MM.1S (cell line): ENCODE measurements around the gene PTGER2.

Source experiments
- DNase-seq: peaks from one replicate; pipeline ENCODE4 v3.0.0-alpha.2; 2015
- H2AFZ ChIP-seq: fragments of 300-600 bp; sonication (generic); 2 replicates; pipeline ENCODE4 v1.6.0; 2016; ENCODE audit warnings: antibody characterized with exemption, low read length
- H3F3A ChIP-seq: fragments of 300-600 bp; sonication (generic); 2 replicates; pipeline ENCODE4 v1.6.1; 2016; ENCODE audit warnings: mild to moderate bottlenecking, antibody characterized with exemption, low read length, moderate library complexity, mixed read lengths; ENCODE audit not compliant: insufficient read depth
- H3K27ac ChIP-seq: fragments of 300-600 bp; sonication (generic); 2 replicates; pipeline ENCODE4 v1.5.1; 2016; ENCODE audit warnings: mild to moderate bottlenecking, low read length
- H3K27me3 ChIP-seq: fragments of 300-600 bp; sonication (generic); replicated peaks from 2 replicates; pipeline ENCODE4 v1.6.0; 2016; ENCODE audit warnings: low read length; ENCODE audit not compliant: insufficient read depth
- H3K36me3 ChIP-seq: fragments of 300-600 bp; sonication (generic); replicated peaks from 2 replicates; pipeline ENCODE4 v1.6.1; 2016; ENCODE audit warnings: mild to moderate bottlenecking, low read length, mixed read lengths; ENCODE audit not compliant: insufficient read depth
- H3K4me1 ChIP-seq: fragments of 300-600 bp; sonication (generic); 2 replicates; pipeline ENCODE4 v1.6.1; 2016; ENCODE audit warnings: low read length, mixed read lengths
- H3K4me2 ChIP-seq: fragments of 300-600 bp; sonication (generic); 2 replicates; pipeline ENCODE4 v1.6.0; 2016; ENCODE audit warnings: low read depth, low read length
- H3K4me3 ChIP-seq: fragments of 300-600 bp; sonication (generic); 2 replicates; pipeline ENCODE4 v1.5.1; 2016; ENCODE audit warnings: low read length, mixed read lengths
- H3K79me2 ChIP-seq: fragments of 300-600 bp; sonication (generic); 2 replicates; pipeline ENCODE4 v1.6.1; 2016; ENCODE audit warnings: mixed run types, low read length, mixed read lengths
- H3K9ac ChIP-seq: fragments of 300-600 bp; sonication (generic); 2 replicates; pipeline ENCODE4 v1.6.1; 2016; ENCODE audit warnings: low read length, mixed read lengths
- H3K9me2 ChIP-seq: fragments of 300-600 bp; sonication (generic); replicated peaks from 2 replicates; pipeline ENCODE4 v1.6.1; 2016; ENCODE audit warnings: mild to moderate bottlenecking, low read length, mixed read lengths; ENCODE audit not compliant: insufficient read depth
- H3K9me3 ChIP-seq: fragments of 300-600 bp; sonication (generic); replicated peaks from 2 replicates; pipeline ENCODE4 v1.6.1; 2016; ENCODE audit warnings: mild to moderate bottlenecking, low read length, mixed read lengths; ENCODE audit not compliant: insufficient read depth
- H4K20me1 ChIP-seq: fragments of 300-600 bp; sonication (generic); 2 replicates; pipeline ENCODE4 v1.6.1; 2016; ENCODE audit warnings: mild to moderate bottlenecking, low read length, moderate library complexity, mixed read lengths; ENCODE audit not compliant: insufficient read depth
- CTCF ChIP-seq: fragments of 300-600 bp; sonication (generic); IDR thresholded peaks from 2 replicates; pipeline ENCODE4 v1.5.1; 2016; ENCODE audit warnings: antibody characterized with exemption, low read length, mixed read lengths
- EZH2 ChIP-seq: fragments of 300-600 bp; sonication (generic); optimal IDR thresholded peaks from 2 replicates; pipeline ENCODE3; 2017; ENCODE audit warnings: low read depth, mild to moderate bottlenecking, antibody characterized with exemption, low read length, mixed read lengths
- EZH2phosphoT487 ChIP-seq: fragments of 300-600 bp; sonication (generic); IDR thresholded peaks from 2 replicates; pipeline ENCODE4 v1.6.1; 2018; ENCODE audit warnings: antibody characterized with exemption, low read length

PTGER2 gene

DNA sequence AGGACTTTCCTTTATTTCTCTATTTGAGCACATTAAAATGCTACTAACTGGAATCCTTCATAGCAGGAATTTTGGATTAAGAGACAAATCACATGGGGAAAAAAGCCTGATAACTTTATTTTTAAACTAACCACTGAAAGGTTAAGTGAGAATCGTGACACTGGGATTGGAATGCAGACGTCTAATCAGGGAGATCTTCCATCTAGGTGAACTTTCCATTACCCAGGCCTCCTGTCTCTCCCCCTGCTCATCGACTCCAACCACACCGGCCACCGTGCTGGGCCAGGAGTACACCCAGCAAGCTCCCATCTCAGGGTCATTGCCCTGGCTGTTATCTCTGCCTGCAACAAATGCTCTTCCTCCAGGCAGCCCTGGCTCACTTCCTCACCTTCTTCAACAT lies 19.0 kb downstream of the PTGER2 start:
- H3K4me3 ChIP-seq: no peak overlapping the region
- no peaks in the 10 kb centered on the region for H3F3A ChIP-seq
- no peaks in the 10 kb centered on the region for H3K9me3 ChIP-seq
- no peak overlapping the region for H3K27ac ChIP-seq
- H3K27me3 ChIP-seq: no peaks in the 10 kb centered on the region
- no peaks in the 10 kb centered on the region for H3K36me3 ChIP-seq
- H2AFZ ChIP-seq: no peak overlapping the region
- no peak for DNase-seq
- H4K20me1 ChIP-seq: no peaks in the 10 kb centered on the region
- H3K79me2 ChIP-seq: no peaks in the 10 kb centered on the region
- H3K9me2 ChIP-seq: no peaks in the 10 kb centered on the region
- TF ChIP-seq CTCF (no peak), EZH2 (no peak)
- H3K9ac ChIP-seq: no peak overlapping the region
- H3K4me2 ChIP-seq: no peak overlapping the region
- no peaks in the 10 kb centered on the region for H3K4me1 ChIP-seq

- Histone ChIP-seq H3K9me2 (no peaks in the 10 kb centered on the region), H3F3A (no peaks in the 10 kb centered on the region), H3K79me2 (no peaks in the 10 kb centered on the region), H3K9ac (no peak overlapping the region), H2AFZ (no peak overlapping the region), H3K27ac (no peak overlapping the region), H3K9me3 (no peaks in the 10 kb centered on the region), H3K27me3 (no peaks in the 10 kb centered on the region), H3K36me3 (no peaks in the 10 kb centered on the region), H3K4me3 (no peak overlapping the region), H3K4me1 (no peaks in the 10 kb centered on the region), H4K20me1 (no peaks in the 10 kb centered on the region), H3K4me2 (no peak overlapping the region)
- TF ChIP-seq EZH2 (no peak), CTCF (no peak), EZH2phosphoT487 (no peak)
- no peak for DNase-seq
Measured at GRCh38 chr14:52333823-52334657, 19.9 kb downstream of the PTGER2 start.

DNA sequence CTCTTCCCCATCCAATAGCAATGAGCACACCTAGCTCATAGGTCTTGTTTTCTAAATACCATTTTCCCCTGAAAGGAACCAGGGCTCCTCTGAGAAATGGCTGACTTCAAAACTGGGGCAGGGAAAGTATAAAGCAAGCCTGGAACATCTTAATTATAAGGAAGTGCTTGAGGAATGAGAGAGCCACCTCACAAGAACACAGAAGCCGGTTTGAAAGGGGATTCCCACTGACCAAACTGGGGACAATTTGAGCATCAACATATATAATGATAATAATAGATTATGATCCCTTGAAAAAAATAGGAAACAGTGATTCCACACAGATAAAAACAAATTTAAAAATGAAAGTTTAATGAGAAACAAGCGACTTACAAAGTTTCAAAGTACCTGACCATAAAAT lies 22.1 kb downstream of the PTGER2 start:
- Histone ChIP-seq H3K4me3 (no peak overlapping the region), H3K9ac (no peak overlapping the region), H3K27ac (no peak overlapping the region), H3K9me3 (no peaks in the 10 kb centered on the region), H3K4me2 (no peak overlapping the region), H4K20me1 (no peaks in the 10 kb centered on the region), H2AFZ (no peak overlapping the region), H3K9me2 (no peaks in the 10 kb centered on the region), H3F3A (no peaks in the 10 kb centered on the region), H3K27me3 (no peaks in the 10 kb centered on the region), H3K36me3 (no peaks in the 10 kb centered on the region), H3K79me2 (no peaks in the 10 kb centered on the region), H3K4me1 (no peaks in the 10 kb centered on the region)
- TF ChIP-seq EZH2phosphoT487 (no peak), CTCF (no peak), EZH2 (no peak)
- DNase-seq: no peak
